Aorta (tissue), 5 donors: ENCODE measurements around the gene PRRX2. TPM values are rescaled to one million over a fixed set of nuclear protein-coding genes. Genes with fewer than 3 reads are reported as not detected.

Experiments
- ATAC-seq: fragments of 200-7000 bp; cut with Tn5 transposase; one replicate; pipeline ENCODE4 v1.9.1; 2022; ENCODE audit warnings: moderate library complexity; ENCODE audit not compliant: low FRiP score
- DNase-seq, 2 donors: peaks; one replicate each; pipeline ENCODE4 v3.0.0-alpha.2; 2020
- H3K27ac ChIP-seq, 2 donors: one replicate each; pipeline ENCODE4 v1.5.1; 2013; ENCODE audit warnings: low read length in 2 of 2, mild to moderate bottlenecking in 2 of 2, moderate library complexity in 2 of 2, control low read depth in 1 of 2, inconsistent platforms in 1 of 2, low read depth in 1 of 2
- H3K27me3 ChIP-seq, 2 donors: one replicate each; pipeline ENCODE4 v1.6.1; 2013; ENCODE audit warnings: control low read depth in 1 of 2, low read length in 1 of 2, mild to moderate bottlenecking in 1 of 2, moderate library complexity in 1 of 2; ENCODE audit not compliant: insufficient read depth in 2 of 2, control insufficient read depth in 1 of 2
- H3K36me3 ChIP-seq, 2 donors: one replicate each; pipeline ENCODE4 v1.6.1; 2013; ENCODE audit warnings: control low read depth in 1 of 2, low read length in 1 of 2, mild to moderate bottlenecking in 1 of 2; ENCODE audit not compliant: insufficient read depth in 2 of 2, control insufficient read depth in 1 of 2
- H3K4me1 ChIP-seq, 2 donors: one replicate each; pipeline ENCODE4 v1.6.1; 2013; ENCODE audit warnings: low read length in 2 of 2, control low read depth in 1 of 2, mild to moderate bottlenecking in 1 of 2, moderate library complexity in 1 of 2; ENCODE audit not compliant: insufficient read depth in 2 of 2, control insufficient read depth in 1 of 2
- H3K4me3 ChIP-seq, 2 donors: one replicate each; pipeline ENCODE4 v1.5.1; 2013; ENCODE audit warnings: low read length in 2 of 2, control low read depth in 1 of 2, mild to moderate bottlenecking in 1 of 2
- H3K9me3 ChIP-seq: one replicate; pipeline ENCODE4 v1.6.1; 2013; ENCODE audit warnings: mild to moderate bottlenecking, low read length; ENCODE audit not compliant: control insufficient read depth
- WGBS, 2 donors: extraction: QIAGEN DNeasy Blood & Tissue Kit; methylation state at CpG; one replicate each; pipeline ENCODE4 v1.1.7; 2013; 5-methylcytosine and 5-hydroxymethylcytosine counted together
- intact Hi-C, 2 donors: fragments of 100-400 bp; cut with DNase I; formaldehyde crosslinking; loops; one replicate each; pipeline versions ENCODE4 v1.14.2 to v1.15.0; 2022
- polyA plus RNA-seq, 2 donors: library from polyadenylated mRNA; stranded (reverse); fragments of 200-250 nt; gene quantifications; one replicate each; pipeline ENCODE4 v1.2.3, GENCODE V29; 2013
- total RNA-seq, 2 donors: library from RNA; stranded (reverse); fragmentation: NEBNext Ultra II Directional; extraction: Animal tissue kit (Norgen Biotek cat#: 25700); gene quantifications; one replicate each; pipeline ENCODE4 v1.2.1, GENCODE V29; 2021
- donor health status: healthy with polysubstance abuse.
- donor health status: Bipolar disorder and iron deficiency.
- donor health status: DM: no; HTN: no; CAD: no.
- donor health status: DM: no; HTN: no; CAD: no.
- donor health status: DM: yes; HTN: yes; CAD: no.

Gene PRRX2
- total and polyA plus RNA-seq, 4 donors: 27.7 to 68.8 (median 52.2) TPM

- 82 to 86% methylated on average over 31 of the region's 31 CpGs for WGBS, 2 donors
- no peak for ATAC-seq
- DNase-seq: no peak
- no peaks in the 10 kb centered on the region for H3K36me3 ChIP-seq
- H3K4me3 ChIP-seq: no peak overlapping the region
- no peak overlapping the region for H3K27ac ChIP-seq
- intact Hi-C loops: loop anchor here (5.0 kb wide), 2 partner anchors 73 to 78 kb away; partner anchors contain the start of gene ASB6 (in 1 of the 2)
- no peaks in the 10 kb centered on the region for H3K4me1 ChIP-seq
- H3K9me3 ChIP-seq: no peaks in the 10 kb centered on the region
- no peaks in the 10 kb centered on the region for H3K27me3 ChIP-seq
Measured at GRCh38 chr9:129720181-129720864, 54.9 kb downstream of the PRRX2 start.

GRCh38 chr9:129720865-129721545, 55.6 kb downstream of the PRRX2 start:
- Histone ChIP-seq H3K4me3 (no peak overlapping the region), H3K27ac (no peak overlapping the region), H3K27me3 (no peaks in the 10 kb centered on the region), H3K36me3 (no peaks in the 10 kb centered on the region), H3K9me3 (no peaks in the 10 kb centered on the region), H3K4me1 (no peaks in the 10 kb centered on the region)
- no peak for ATAC-seq
- WGBS, 2 donors: 62 to 68% methylated on average over 25 of the region's 25 CpGs
- DNase-seq: no peak
- intact Hi-C loops: loop anchor here (5.0 kb wide), 2 partner anchors 74 to 79 kb away; partner anchors contain the start of gene ASB6 (in 1 of the 2)

- WGBS, 2 donors: 80 to 81% methylated on average over 5 of the region's 5 CpGs
- H3K9me3 ChIP-seq: no peaks in the 10 kb centered on the region
- no peak for ATAC-seq
Measured at GRCh38 chr9:129722913-129723312, 57.5 kb downstream of the PRRX2 start.

GRCh38 chr9:129724456-129725190, 59.2 kb downstream of the PRRX2 start:
- intact Hi-C loops: loop anchor here (5.0 kb wide), 4 partner anchors 32 to 82 kb away; partner anchors contain the start of genes ASB6 (in 1 of the 2) and PRRX2 (in 1 of the 2)
- DNase-seq: peak in 1 of 2 donors; percentile 59
- no peaks in the 10 kb centered on the region for H3K9me3 ChIP-seq

More at GRCh38 chr9:129722913-129723312, 57.5 kb downstream of the PRRX2 start:
- Histone ChIP-seq H3K4me3 (no peak overlapping the region), H3K27me3 (no peaks in the 10 kb centered on the region), H3K36me3 (no peaks in the 10 kb centered on the region), H3K27ac (no peak overlapping the region), H3K4me1 (no peaks in the 10 kb centered on the region)
- intact Hi-C loops: loop anchor here (5.0 kb wide), 2 partner anchors 76 to 81 kb away; partner anchors contain the start of gene ASB6 (in 1 of the 2)
- no peak for DNase-seq

GRCh38 chr9:129725795-129726251, 60.4 kb downstream of the PRRX2 start:
- Histone ChIP-seq H3K36me3 (no peaks in the 10 kb centered on the region), H3K27ac (peak overlapping the region; percentile 57 to 61), H3K9me3 (no peaks in the 10 kb centered on the region), H3K4me1 (no peaks in the 10 kb centered on the region), H3K27me3 (no peaks in the 10 kb centered on the region), H3K4me3 (no peak overlapping the region)
- 1 to 4% methylated on average over 10 of the region's 10 CpGs for WGBS, 2 donors
- ATAC-seq (peak; percentile 43), DNase-seq (peak in 1 of 2 donors; percentile 62)
- intact Hi-C loops: loop anchor here (5.0 kb wide), 2 partner anchors 34 to 59 kb away; partner anchors contain the start of gene PRRX2 (in 1 of the 2)

More at GRCh38 chr9:129724456-129725190, 59.2 kb downstream of the PRRX2 start:
- ATAC-seq: no peak
- Histone ChIP-seq H3K4me1 (no peaks in the 10 kb centered on the region), H3K27me3 (no peaks in the 10 kb centered on the region), H3K4me3 (no peak overlapping the region), H3K27ac (peak overlapping the region; percentile 58 to 84), H3K36me3 (no peaks in the 10 kb centered on the region)
- WGBS, 2 donors: 18 to 22% methylated on average over 16 of the region's 16 CpGs

GRCh38 chr9:129726322-129727160, 61.1 kb downstream of the PRRX2 start:
- H3K27ac ChIP-seq: peak overlapping the region; percentile 30 to 44
- no peaks in the 10 kb centered on the region for H3K9me3 ChIP-seq
- H3K27me3 ChIP-seq: no peaks in the 10 kb centered on the region
- WGBS, 2 donors: 4 to 5% methylated on average over 23 of the region's 23 CpGs
- no peak overlapping the region for H3K4me3 ChIP-seq
- H3K4me1 ChIP-seq: no peaks in the 10 kb centered on the region
- H3K36me3 ChIP-seq: no peaks in the 10 kb centered on the region
- ATAC-seq (peak; percentile 93), DNase-seq (peak; percentile 86 to 91)
- intact Hi-C loops: loop anchor here (5.0 kb wide), 2 partner anchors 34 to 59 kb away; partner anchors contain the start of gene PRRX2 (in 1 of the 2)

GRCh38 chr9:129728744-129729143, 63.3 kb downstream of the PRRX2 start:
- intact Hi-C loops: loop anchor here (5.0 kb wide), 2 partner anchors 36 to 61 kb away; partner anchors contain the start of gene PRRX2 (in 1 of the 2)
- 96 to 97% methylated on average over 7 of the region's 7 CpGs for WGBS, 2 donors
- no peaks in the 10 kb centered on the region for H3K36me3 ChIP-seq

More at GRCh38 chr9:129728744-129729143, 63.3 kb downstream of the PRRX2 start:
- no peak overlapping the region for H3K4me3 ChIP-seq
- DNase-seq: no peak
- ATAC-seq: no peak
- no peaks in the 10 kb centered on the region for H3K4me1 ChIP-seq
- H3K9me3 ChIP-seq: no peaks in the 10 kb centered on the region
- H3K27me3 ChIP-seq: no peaks in the 10 kb centered on the region
- H3K27ac ChIP-seq: no peak overlapping the region
